NCI-H187 (cell line): Measurements from ENCODE around the gene SRSF4.
A peak's percentile ranks its signal among the peaks of the same experiment; 100 is the strongest.
"Not testable (repeated sequence)": the region's sequence is repeated elsewhere in the genome, so short reads cannot be mapped to it uniquely, and the experiment has no call there.

Experiments
- DNase-seq, 2 experiments: peaks; one replicate each; lab custom pipeline; 2025; lab: John Stamatoyannopoulos, UW

SRSF4 gene

DNA sequence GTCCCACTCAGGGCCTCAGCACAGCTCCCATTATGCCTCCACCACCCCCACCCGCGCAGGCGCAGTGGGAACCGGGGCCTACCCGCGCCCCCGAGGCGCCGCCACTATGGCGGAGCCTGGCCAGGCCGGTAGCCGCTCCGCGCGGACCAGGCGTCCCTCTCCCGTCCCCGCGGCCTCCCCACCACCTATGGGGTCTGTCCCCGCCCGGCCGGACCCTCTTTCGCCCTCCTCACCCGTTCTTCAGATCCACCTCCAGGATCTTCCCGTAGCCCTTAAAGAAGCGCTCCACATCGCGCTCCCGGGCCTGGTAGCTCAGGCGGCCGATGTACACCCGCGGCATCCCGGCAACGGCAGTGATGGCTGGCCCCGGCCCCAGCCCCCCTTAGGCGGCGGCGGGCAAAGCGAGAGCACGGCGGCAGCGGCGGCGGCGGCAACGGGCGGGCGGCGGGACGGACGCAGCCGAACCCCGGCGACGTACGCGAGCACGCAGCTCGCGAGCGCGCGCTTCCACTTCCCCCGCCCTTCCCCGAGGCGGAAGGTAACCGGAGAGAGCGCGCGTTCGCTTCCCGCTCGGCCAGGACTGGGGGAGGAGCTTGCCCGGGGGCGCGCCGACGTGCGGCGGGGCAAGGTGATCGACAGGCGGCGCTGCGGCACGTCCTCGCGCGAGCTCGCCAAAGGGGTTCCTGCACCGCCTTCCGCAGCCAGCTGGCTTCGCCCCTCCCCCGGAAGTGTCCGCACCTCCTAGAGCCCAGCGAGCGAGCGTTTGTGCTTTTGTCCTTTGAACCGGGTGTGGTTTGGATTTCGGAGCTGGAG is at the start of gene SRSF4:
TSS of gene SRSF4 (minus strand) at position 488 of the 813 bp plus-strand sequence. CDS start at position 340, 148 bp downstream.
- peak; percentile 93 to 97 for DNase-seq

GRCh38 chr1:29230553-29231378 is 49.1 kb upstream of the SRSF4 start, which contains the start of gene MECR:
TSS of gene MECR (minus strand) at chr1:29230934. CDS start at chr1:29230906, 28 bp downstream.
- DNase-seq: peak; percentile 54 to 71

GRCh38 chr1:29230204-29230552 is 48.5 kb upstream of the SRSF4 start:
- DNase-seq: no peak

- DNase-seq: no peak
Measured at GRCh38 chr1:29227511-29227910, 45.8 kb upstream of the SRSF4 start.

- no peak for DNase-seq
Measured at GRCh38 chr1:29225361-29225760, 43.7 kb upstream of the SRSF4 start.

DNA sequence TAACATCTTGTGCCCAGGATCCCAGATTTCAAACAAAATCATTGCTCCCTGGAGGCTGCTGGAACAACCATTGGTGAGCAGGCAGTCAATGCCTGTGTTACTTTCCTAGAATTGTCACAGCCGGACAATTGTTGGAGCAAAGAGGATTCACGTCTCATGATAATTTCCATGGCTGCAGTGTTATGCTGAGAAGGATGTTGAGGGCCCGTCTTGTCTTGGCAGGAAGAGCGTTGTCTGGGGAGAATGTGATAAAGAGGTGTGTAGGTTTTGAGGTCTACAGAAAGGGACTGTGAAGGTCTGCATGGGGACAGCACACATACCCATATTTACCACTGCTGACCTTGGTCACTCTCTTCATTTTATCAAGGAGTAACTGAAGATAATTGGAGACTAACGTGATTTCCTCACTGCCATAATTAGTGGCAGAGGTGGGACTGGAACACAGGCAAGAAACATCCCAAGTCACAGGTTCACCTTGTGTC is 42.7 kb upstream of the SRSF4 start:
- DNase-seq: no peak

GRCh38 chr1:29223521-29223920 is 41.8 kb upstream of the SRSF4 start:
- DNase-seq: no peak

DNA sequence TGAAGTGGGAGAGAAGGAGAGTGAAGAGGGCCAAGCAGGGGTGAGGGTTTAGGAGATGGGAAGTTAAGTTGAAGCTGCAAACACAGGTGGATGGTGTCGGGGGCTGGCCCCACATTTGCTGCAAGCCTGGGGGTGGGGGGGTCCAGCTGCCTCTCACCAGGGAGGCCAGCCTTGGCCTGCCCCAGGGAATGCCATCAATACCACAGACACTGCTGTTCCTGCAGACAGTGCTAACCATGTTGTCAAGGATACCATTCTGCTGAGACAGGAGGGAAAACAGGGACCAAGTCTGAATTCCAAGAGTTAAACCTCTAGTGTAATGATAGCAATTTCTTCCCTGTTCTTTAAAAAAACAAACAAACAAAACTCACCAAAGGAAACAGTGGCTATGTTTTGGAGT is 41.0 kb upstream of the SRSF4 start:
- DNase-seq: no peak

GRCh38 chr1:29222260-29222659 is 40.6 kb upstream of the SRSF4 start:
- DNase-seq: not testable (repeated sequence)

DNA sequence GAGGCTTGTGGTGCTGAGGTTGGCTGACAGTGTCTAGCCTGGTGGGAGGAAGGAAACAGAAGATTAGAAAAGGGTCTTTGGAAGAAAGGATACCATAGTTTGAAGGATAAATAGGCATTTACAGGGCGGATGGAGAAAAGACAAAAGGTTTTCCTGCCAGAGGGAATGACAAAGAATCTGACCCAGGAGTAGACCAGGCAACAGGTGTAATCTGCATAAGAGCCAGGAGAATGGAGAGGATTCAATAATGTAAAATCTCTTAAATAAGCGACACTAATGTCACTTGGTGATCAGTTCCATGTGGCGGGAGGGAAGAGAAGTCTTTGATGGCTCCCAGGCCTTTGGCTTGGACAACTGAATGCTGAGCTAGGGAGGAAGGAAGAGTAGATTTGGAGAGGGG is 39.6 kb upstream of the SRSF4 start:
- no peak for DNase-seq

GRCh38 chr1:29218223-29218622 is 36.5 kb upstream of the SRSF4 start:
- no peak for DNase-seq

- no peak for DNase-seq
Measured at GRCh38 chr1:29217633-29218032, 35.9 kb upstream of the SRSF4 start.

DNA sequence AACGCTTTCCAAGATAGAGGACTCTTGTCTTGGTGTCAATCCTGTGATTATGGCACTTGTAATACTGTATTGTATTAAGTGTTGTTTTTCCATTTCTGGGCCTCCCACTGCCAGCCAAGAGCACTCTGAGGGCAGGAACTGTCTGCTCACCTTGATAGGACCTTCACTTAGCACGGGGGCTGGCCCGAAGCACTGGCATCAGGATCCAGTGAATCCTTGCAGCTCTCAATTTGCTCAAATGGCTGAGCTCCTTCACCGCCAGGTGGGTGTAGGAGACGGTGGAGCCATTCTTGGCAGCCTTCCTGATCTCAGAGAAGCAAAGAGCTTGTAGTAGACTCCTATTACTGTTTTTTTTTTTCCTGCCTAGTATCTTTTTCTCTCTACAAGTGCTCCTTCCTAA is 31.4 kb upstream of the SRSF4 start:
- DNase-seq: no peak

GRCh38 chr1:29211086-29212030 is 29.7 kb upstream of the SRSF4 start:
- no peak for DNase-seq

- DNase-seq: no peak
Measured at GRCh38 chr1:29210278-29211085, 28.8 kb upstream of the SRSF4 start.

DNA sequence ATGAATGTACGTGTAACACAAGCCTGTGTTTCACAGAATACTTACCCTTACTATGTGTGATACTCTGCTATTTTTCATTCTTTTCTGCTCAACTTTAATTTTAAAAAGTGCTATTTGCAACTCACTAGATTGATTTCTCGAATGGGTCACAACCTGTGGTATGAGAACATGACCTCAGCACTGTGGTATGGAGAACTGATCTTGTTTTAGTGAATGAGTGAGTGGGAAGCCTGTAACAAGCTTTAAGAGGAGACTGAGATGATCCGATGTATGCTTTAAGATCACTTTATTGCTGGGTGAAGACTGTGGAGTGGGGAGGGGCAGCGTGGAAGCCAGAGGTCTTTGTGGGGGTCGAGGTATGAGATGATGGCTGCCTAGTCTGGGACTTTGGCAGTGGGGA is 27.5 kb upstream of the SRSF4 start:
- DNase-seq: no peak

DNA sequence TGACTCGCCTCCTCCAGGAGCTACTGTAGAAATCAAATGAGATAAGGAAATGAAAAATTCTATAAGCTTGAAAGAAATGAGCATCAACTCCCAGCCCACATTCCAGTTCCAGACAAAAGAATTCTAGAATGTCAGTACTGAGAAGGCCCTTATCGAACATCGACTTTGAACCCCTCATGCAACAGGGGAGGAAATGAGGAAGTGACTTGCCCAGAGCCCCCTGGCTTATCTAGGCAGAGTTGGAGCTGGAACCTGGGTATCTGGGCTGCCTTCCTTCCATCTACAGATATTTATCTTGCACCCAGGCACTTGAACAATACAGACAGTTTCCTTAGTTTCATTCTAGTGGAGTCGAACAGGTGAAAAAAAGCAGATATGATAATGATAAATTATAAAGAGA is 26.7 kb upstream of the SRSF4 start:
- no peak for DNase-seq

- DNase-seq: peak; percentile 56 to 72
Measured at GRCh38 chr1:29202584-29203340, 21.1 kb upstream of the SRSF4 start.

DNA sequence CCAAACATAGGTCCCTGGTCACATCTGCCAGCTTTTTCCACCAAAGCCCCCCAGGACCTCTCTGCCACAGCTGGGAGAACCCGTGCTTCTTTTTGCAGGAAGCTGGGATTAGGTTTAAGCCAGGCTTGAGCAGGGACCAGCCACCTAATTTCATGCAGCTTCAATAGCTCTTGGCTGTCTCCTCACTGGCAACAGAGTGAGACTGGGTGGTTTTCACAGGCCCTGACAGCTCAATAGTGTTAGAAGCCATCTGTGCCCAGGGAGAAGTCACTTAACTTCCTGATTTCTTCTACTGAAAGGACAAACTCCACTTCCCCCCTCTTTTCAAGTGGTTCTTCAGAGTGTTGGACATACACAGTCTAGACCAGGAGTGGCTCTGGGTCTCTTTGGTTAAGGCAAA is 20.4 kb upstream of the SRSF4 start:
- no peak for DNase-seq

DNA sequence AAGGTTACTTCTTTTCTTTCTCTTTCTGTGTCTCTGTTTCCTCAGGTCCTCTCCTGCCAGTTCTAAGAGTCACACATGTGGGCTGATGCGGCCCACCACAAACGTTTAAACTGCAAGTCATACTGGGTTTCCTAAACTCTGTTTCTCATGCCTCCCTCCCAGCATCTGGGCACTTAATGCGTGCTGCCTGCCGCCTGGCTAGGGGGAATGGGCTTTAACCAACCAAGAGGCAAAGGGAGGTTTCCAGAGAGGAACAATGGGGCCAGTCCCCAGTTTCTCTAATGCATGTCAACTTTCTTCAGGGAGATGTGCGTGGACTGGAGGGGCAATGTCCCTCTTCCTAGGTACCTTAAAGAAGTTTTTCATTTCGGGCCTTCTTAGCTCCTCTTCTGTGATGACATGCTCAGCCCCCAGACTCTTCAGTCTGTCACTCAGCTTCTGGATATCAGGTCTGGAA is 19.9 kb upstream of the SRSF4 start:
- DNase-seq: no peak
